ENCODE measurements around the gene ATG4C.
"Not testable (repeated sequence)": the region's sequence is repeated elsewhere in the genome, so short reads cannot be mapped to it uniquely, and the experiment has no call there.

The ATG4C gene

GRCh38 chr1:62783736-62784508 is at the start of gene ATG4C:
ATG4C (plus strand) TSS chr1:62784132; CDS start chr1:62803787, 19,655 bp downstream.
- DNase-seq (ENCODE audit: low spot score) = peak; percentile 95
- peak; percentile 68 for FAIRE-seq

- FAIRE-seq = no peak
Measured at GRCh38 chr1:62735491-62736171, 48.3 kb upstream of the ATG4C start.

GRCh38 chr1:62740701-62741100 is 43.2 kb upstream of the ATG4C start:
- not testable (repeated sequence) for DNase-seq (ENCODE audit: low spot score); FAIRE-seq

More at GRCh38 chr1:62735491-62736171, 48.3 kb upstream of the ATG4C start:
- DNase-seq (ENCODE audit: low spot score) = peak; percentile 26

- FAIRE-seq (no peak), DNase-seq (ENCODE audit: low spot score) (no peak)
Measured at GRCh38 chr1:62744611-62745577, 39.0 kb upstream of the ATG4C start.

- FAIRE-seq (no peak), DNase-seq (ENCODE audit: low spot score) (peak; percentile 39)
Measured at GRCh38 chr1:62746086-62746808, 37.7 kb upstream of the ATG4C start.

GRCh38 chr1:62746809-62747138 is 37.2 kb upstream of the ATG4C start:
- DNase-seq (ENCODE audit: low spot score) (no peak), FAIRE-seq (no peak)

GRCh38 chr1:62753031-62753965 is 30.6 kb upstream of the ATG4C start:
- DNase-seq (ENCODE audit: low spot score) = no peak
- no peak for FAIRE-seq

GRCh38 chr1:62754938-62755337 is 29.0 kb upstream of the ATG4C start:
- DNase-seq (ENCODE audit: low spot score); FAIRE-seq: not testable (repeated sequence)

- FAIRE-seq; DNase-seq (ENCODE audit: low spot score): not testable (repeated sequence)
Measured at GRCh38 chr1:62756255-62756884, 27.6 kb upstream of the ATG4C start.

- not testable (repeated sequence) for DNase-seq (ENCODE audit: low spot score); FAIRE-seq
Measured at GRCh38 chr1:62759232-62759875, 24.6 kb upstream of the ATG4C start.

- not testable (repeated sequence) for FAIRE-seq
Measured at GRCh38 chr1:62760021-62760782, 23.7 kb upstream of the ATG4C start.

GRCh38 chr1:62761223-62761870 is 22.6 kb upstream of the ATG4C start:
- FAIRE-seq; DNase-seq (ENCODE audit: low spot score): not testable (repeated sequence)

More at GRCh38 chr1:62760021-62760782, 23.7 kb upstream of the ATG4C start:
- DNase-seq (ENCODE audit: low spot score) = not testable (repeated sequence)

- not testable (repeated sequence) for DNase-seq (ENCODE audit: low spot score); FAIRE-seq
Measured at GRCh38 chr1:62762027-62762426, 21.9 kb upstream of the ATG4C start.

GRCh38 chr1:62765981-62766380 is 18.0 kb upstream of the ATG4C start:
- no peak for DNase-seq (ENCODE audit: low spot score)
- no peak for FAIRE-seq

GRCh38 chr1:62768551-62768950 is 15.4 kb upstream of the ATG4C start:
- not testable (repeated sequence) for FAIRE-seq; DNase-seq (ENCODE audit: low spot score)

GRCh38 chr1:62772607-62773295 is 11.2 kb upstream of the ATG4C start:
- no peak for FAIRE-seq
- no peak for DNase-seq (ENCODE audit: low spot score)

- no peak for FAIRE-seq
- DNase-seq (ENCODE audit: low spot score) = no peak
Measured at GRCh38 chr1:62774006-62774405, 9.9 kb upstream of the ATG4C start.

All from urothelium cell line (cell line).